Inflammatory macrophage treated with lipopolysaccharide for 4 hours (primary cell): Measurements from ENCODE around the gene EIF2AK3.
"Not testable (repeated sequence)": the region's sequence is repeated elsewhere in the genome, so short reads cannot be mapped to it uniquely, and the experiment has no call there.

Experiments
- DNase-seq: peaks from one replicate; pipeline ENCODE4 v3.0.0-alpha.2; 2020

Gene EIF2AK3

DNA sequence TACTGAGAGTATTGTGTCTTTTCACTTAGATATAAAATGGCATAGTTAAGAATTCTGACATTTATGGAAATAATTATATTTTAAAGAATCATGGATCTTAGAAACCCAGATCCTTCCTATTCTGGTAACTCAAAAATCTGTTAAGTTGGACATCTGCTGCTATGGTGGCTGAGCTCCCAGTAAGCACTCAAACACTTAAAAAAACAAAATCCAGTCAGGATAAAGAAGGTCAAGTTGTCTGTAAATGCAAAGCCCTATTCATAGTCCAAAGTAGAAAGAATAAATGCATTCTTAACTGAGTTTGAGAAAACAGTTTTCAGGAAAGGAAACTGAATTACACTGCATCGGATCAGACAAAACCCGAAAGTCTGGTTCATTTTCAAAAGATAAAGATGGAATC lies 35.6 kb downstream of the EIF2AK3 start:
- DNase-seq = no peak

GRCh38 chr2:88590998-88591613 lies 36.2 kb downstream of the EIF2AK3 start:
- DNase-seq = peak; percentile 56

GRCh38 chr2:88585969-88586368 lies 41.3 kb downstream of the EIF2AK3 start:
- no peak for DNase-seq

DNA sequence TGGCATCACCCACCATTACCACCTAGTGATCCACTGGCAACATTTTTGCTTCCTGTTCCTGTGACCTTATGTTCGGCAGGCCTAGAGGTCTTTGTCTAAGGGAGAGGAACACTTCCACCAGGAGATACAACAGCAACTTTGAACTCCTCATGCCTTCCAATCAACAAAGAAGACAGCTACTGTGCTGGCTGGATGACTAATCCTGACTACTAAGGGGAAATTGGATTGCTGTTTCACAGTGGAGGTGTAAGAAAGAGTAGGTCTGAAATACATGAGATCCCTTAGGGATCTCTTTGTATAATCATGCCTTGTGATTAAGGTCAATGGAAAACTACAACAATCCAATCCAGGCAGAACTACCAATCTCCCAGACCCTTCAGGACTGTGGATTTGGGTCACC lies 45.2 kb downstream of the EIF2AK3 start:
- DNase-seq = no peak

DNA sequence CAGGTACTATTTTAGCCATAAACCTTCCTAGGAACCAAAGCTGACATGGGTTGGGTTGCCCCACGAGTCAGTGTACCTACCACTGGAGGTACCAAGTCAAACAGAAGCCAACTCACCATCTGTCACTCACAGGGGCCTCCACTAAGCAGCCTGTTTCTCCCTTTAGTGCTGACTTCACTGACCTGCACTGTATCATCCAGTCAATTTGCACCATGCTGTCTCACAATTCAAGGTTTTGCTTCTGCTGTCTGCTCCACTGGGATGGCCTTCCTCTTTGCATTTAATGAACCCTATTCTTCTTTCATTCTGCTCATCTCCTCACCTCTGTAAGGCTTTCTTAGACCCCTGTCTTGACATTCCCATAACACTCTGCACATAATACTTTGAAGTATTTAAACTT lies 47.2 kb downstream of the EIF2AK3 start:
- DNase-seq = no peak

DNA sequence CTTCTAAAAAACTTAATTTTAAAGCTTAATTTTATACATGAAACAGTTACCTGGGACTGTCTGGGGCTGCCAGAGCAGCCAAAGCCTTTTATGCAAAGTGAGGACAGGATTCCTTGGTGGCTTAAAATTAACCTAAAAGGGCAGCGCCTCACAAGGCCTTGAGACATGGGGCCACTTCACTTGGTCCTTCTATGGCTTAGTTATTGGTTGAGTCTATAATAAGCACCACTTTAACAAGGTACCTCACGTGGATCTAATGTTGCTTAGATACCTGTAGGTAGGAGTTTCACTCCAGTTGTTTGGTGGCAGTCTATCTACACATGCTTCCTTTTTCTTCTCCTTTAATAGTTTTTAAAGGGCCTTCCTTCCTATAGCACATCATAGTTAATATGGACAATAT lies 51.6 kb downstream of the EIF2AK3 start:
- DNase-seq = no peak

- no peak for DNase-seq
These were observed 52.2 kb downstream of the EIF2AK3 start for GRCh38 chr2:88575051-88575450.

DNA sequence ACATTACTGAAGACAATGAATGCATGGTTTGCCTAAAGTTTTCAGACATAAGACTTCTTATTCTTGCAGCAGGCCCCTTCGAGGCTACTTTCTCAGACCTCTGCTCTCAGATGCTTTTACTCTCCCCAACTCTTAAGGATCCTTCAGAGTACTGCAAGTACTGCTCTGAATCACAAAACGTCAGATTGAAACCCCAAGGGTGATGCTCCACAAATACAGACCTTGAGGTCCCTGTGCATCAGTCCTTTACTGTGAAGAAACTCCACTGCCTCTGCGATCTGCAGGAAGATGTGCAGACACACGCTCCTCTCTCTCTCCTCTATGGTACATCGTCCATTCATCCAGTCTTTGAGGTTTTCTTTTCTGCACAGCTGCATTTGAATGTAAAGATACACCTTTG lies 52.8 kb downstream of the EIF2AK3 start:
- DNase-seq = no peak

DNA sequence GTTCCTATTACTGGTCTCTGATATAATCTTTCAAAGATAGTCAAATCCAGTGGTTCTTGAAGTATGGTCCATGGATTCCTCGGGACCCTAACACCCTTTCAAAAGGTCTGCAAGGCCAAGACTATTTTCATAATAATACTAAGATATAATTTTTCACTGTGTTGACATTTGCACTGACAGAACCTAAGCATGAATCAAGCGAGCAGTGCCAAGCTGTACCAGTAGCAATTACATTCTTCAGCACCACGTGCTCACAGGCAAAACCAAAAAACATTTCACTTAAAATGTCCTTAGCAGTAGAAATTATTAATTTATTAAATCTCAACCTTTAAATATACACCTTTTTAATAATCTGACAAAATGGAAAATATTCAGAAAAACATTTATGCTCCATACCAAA lies 59.1 kb downstream of the EIF2AK3 start:
- no peak for DNase-seq

DNA sequence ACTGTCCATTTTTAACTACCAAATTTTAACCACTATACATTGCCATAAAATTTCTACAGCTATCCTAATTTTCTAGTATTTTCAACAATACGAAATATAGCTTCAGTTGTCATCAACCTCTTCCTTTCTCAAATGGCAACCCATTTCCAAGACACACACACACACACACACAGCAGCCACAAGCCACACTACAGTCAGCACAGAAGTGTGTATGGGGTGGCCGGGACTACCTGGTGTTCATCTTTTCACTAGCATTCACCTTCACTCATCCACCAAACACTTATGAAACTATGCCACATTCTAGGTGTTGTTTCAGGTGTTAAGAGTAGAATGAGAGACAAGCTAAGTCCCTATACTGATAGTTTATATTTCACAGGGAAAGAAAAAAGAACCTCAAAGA lies 62.9 kb downstream of the EIF2AK3 start:
- DNase-seq = no peak

- no peak for DNase-seq
These were observed 64.1 kb downstream of the EIF2AK3 start for GRCh38 chr2:88563129-88563528.

DNA sequence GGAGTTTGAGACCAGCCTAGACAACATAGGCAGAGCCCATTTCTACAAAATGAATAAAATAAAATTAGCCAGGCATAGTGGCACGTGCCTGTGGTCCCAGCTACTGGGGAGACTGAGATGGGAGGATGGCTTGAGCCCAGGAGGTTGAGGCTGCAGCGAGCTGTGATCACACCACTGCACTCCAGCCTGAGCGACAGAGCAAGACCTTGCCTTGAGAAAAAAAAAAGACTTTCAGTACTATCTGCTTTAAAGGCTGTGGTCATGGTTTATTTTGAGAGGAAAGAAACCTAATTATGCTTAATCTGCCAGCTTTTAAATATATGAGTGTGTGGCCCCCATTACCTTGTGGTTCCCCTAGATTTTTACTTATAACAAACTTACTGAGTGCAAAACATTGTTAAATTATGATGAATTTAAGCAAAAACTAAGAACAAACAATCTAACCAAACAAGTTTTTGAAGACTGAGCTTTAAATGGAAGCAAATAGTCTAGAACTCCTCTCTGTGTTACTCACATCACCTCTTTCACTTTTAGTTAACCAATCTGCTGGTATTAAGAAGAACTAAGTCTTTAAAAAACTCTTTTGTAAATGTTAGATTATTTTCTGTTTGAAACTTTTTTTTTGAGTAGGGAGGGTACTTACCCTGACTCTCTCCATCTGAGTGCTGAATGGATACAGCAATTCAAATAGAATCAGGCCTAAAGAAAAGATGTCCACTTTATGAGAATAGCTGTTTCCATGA lies 65.4 kb downstream of the EIF2AK3 start:
- no peak for DNase-seq

GRCh38 chr2:88560619-88561307 lies 66.5 kb downstream of the EIF2AK3 start:
- DNase-seq = no peak

DNA sequence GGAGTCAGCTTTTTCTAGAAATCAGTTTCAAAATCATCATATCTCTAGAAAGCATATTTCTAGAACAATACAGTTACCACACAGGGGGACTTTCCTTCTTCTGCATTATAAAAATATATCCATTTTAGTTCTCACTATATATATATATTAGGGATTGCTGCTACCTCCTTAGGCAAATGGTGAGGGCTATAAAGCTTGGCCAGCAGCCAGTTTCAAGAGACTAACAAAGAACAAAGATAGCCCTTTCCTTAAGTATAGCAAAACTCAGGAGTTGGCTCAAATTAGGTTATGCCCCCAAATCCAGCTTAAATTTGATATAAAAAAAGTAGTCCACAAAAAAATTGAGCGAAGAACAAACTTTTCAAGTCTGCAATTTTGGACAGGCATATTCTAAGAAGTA lies 70.0 kb downstream of the EIF2AK3 start:
- DNase-seq = no peak

DNA sequence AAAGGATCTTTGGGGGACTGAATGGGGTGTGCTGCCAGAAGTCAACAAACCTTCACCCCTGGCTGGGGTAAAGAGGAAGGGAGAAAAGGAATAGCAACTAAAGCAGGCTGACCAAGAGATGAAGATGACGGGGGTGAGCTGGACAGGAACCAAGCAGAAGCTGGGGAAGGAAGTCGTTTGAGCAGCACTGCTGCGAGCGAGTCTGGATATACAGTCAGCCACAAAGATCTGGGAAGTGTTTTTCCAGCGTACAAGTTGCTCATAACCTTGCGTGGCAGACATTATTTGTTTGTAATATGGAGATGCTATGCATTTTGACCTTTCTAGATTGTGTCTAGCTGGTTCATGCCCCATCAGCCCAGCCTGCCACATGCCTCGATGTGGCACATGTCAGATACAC lies 71.2 kb downstream of the EIF2AK3 start:
- DNase-seq = no peak

DNA sequence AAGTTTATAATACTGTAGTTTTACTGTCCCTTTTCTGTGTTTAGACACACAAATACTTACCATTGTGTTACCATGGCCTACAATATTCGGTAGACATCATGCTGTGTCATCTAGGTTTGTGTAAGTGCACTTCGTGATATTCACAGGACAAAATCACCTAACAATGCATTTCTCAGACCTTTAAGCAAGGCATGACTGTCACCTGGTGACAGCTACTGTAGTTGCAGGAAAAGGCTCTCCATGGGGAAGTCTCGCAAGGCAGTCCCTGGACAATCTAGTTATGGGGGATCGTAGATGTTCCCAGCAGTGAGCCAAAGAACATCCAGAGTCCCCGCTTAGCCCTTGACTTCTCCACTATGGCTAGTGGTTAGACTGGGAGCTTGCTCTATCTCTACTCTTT lies 73.1 kb downstream of the EIF2AK3 start:
- DNase-seq = no peak

DNA sequence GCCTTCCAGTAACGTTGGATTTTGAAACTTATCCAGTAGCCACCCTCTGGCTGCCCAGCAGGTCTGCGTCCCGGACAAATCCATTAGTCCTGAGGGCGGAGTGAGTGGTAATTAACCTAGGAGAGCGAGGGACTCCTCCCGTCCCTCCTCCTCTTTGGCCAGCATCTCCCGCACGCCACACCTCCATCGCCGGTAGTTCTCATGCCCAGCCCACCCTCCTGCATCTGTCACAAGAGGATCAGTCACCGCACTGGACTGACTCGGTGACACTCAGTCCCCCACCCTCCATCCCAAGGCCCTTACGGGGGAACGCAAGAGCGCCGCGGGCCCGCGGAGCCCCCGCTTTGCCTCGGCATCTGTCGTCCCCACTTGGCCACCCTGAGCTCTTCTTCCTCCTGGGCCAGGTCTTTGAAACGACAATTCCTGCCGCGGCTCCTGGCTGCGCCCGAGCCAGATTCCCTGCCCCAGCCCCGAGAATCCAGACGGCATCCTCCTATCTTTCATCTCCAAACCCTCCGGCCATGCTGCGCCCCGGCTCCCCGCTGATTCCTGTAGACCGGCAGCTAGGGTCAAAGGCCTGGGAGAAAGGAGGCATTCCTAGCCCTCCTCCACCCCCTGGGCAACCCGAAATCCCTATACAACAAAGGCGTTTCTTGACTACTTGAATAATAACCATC lies 77.5 kb downstream of the EIF2AK3 start:
- DNase-seq = no peak

DNA sequence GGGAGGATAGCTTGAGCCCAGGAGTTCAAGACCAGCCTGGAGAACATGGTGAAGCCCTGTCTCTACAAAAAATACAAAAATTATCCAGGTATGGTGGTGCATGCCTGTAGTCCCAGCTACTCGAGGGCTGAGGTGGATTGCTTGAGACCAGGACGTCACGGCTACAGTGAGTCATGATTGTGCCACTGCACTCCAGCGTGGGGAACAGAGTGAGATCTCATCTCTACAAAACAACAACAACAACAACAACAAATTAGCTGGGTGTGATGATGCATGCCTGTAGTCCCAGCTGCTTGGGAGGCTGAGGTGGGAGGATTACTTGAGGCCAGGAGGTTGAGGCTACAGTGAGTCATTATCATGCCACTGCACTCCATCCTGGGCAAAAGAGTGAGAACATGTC lies 81.0 kb downstream of the EIF2AK3 start:
- DNase-seq = not testable (repeated sequence)

- DNase-seq = no peak
These were observed 82.1 kb downstream of the EIF2AK3 start for GRCh38 chr2:88545118-88545517.

GRCh38 chr2:88543541-88544057 lies 83.7 kb downstream of the EIF2AK3 start:
- DNase-seq = no peak

DNA sequence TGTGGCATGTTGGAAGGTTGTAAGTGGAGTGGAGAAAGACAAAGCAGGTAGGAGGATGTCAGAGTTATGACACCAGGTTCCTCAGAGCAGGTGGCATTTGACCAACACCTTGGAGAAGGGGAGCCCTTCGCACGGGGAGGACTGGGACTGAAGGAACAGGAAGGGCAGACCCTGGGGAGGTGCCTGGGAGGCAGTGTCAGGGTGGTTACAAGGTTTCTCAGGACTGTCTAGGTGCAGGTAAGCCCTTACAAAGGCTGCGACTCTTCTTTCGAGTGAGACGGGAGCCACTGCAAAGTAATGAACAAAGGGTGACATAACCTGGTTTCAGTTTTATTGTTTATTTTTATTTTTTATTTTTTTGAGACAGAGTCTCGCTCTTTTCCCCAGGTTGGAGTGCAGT lies 84.6 kb downstream of the EIF2AK3 start:
- no peak for DNase-seq

GRCh38 chr2:88540346-88540745 lies 86.9 kb downstream of the EIF2AK3 start:
- DNase-seq = no peak

- no peak for DNase-seq
These were observed 88.8 kb downstream of the EIF2AK3 start for GRCh38 chr2:88538362-88538917.
